GM19239 (cell line): ENCODE measurements around the gene CDC7.
A peak's percentile ranks its signal among the peaks of the same experiment; 100 is the strongest.
"Not testable (repeated sequence)": the region's sequence is repeated elsewhere in the genome, so short reads cannot be mapped to it uniquely, and the experiment has no call there.

ENCODE experiments used
- DNase-seq: peaks from one replicate; pipeline ENCODE4 v3.0.0; 2011; ENCODE audit warnings: low spot score; ENCODE audit not compliant: insufficient read length
- FAIRE-seq: peaks from 2 replicates; lab custom pipeline; 2011; peaks lifted over from hg19 to GRCh38; lab: Jason Lieb, UNC

The CDC7 gene

GRCh38 chr1:91500756-91501522 lies at the start of gene CDC7:
CDC7 (plus strand) TSS chr1:91500851; CDS start chr1:91501717, 866 bp downstream.
- peak; percentile 91 for FAIRE-seq
- peak; percentile 66 for DNase-seq

GRCh38 chr1:91454136-91454535 lies 46.5 kb upstream of the CDC7 start:
- FAIRE-seq (no peak), DNase-seq (no peak)

DNA sequence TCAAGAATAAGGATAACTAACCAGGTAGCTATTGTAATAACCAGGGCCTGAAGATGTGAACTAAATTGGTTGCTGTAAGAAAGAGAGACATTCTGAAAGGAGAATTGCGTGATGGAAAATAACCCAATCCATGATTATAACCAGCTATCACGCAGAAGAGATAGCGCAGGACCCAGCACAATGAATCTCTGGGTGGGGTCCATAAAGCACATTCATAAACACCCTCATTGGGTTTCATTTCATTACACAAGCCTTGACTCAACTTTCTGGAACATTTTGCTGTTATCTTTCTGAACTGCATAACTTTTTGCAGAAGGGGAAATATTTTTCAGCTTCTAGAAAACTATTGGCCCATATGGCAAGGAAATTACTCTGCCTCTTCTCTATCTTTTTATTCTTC lies 45.3 kb upstream of the CDC7 start:
- DNase-seq (no peak), FAIRE-seq (no peak)

DNA sequence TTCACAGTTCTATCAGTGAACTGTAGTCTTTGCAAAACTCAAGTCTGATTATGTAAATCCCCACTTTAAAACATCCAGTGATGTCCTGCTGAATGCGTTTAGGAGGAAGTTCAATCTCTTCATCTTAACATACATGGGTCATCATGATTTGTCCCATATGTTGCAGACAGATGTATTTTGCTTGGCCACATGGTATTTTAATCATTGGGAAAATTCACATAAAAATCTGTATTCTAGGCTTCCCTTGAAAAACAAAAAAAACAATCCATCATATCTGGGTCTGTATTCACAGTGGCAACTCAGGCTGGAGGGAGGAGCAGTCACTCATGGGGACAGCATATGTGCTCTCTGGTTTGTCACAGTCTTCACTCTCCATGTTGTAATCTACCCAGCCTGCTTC lies 44.8 kb upstream of the CDC7 start:
- no peak for FAIRE-seq
- no peak for DNase-seq

GRCh38 chr1:91465350-91465749 lies 35.3 kb upstream of the CDC7 start:
- not testable (repeated sequence) for FAIRE-seq, DNase-seq

GRCh38 chr1:91476533-91477217 lies 24.0 kb upstream of the CDC7 start:
- FAIRE-seq (no peak), DNase-seq (no peak)

DNA sequence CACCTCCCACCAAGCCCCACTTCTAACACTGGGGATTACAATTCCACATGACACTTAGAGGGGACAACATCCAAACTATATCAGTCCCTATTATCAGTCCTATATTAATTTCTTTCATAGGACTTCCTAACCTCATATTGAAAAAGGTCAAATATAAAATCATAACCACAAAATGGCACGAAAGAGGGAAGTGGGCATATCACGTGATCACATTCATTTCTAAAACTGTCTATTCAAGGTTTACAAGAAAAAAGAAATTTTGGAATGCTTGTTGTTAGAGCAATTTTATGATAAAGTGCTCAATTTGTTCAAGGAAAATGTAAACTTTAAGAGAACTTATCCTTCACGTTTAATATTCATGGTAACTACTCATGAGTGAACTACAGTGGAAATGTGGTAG lies 13.2 kb upstream of the CDC7 start:
- DNase-seq (no peak), FAIRE-seq (no peak)

DNA sequence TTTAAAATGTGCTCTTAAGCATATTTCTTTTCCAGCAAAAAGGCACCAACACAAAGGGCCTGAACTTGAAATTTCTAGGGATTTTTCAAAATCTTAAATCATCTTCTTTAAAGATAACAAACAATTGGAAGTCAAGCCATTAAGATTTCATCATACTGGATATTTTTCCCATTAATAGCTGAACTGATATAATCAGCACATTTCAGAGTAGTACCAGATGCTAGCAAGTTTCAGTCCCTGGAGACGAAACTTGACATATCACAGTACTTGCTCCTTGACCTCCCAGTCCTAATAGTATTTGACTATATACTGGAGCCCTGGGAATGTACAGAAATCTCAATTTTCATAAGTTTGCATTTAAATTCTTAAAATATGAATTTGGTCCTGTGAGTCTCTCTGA lies 10.2 kb upstream of the CDC7 start:
- DNase-seq (no peak), FAIRE-seq (no peak)

GRCh38 chr1:91498035-91498434 lies 2.6 kb upstream of the CDC7 start:
- no peak for FAIRE-seq
- no peak for DNase-seq

DNA sequence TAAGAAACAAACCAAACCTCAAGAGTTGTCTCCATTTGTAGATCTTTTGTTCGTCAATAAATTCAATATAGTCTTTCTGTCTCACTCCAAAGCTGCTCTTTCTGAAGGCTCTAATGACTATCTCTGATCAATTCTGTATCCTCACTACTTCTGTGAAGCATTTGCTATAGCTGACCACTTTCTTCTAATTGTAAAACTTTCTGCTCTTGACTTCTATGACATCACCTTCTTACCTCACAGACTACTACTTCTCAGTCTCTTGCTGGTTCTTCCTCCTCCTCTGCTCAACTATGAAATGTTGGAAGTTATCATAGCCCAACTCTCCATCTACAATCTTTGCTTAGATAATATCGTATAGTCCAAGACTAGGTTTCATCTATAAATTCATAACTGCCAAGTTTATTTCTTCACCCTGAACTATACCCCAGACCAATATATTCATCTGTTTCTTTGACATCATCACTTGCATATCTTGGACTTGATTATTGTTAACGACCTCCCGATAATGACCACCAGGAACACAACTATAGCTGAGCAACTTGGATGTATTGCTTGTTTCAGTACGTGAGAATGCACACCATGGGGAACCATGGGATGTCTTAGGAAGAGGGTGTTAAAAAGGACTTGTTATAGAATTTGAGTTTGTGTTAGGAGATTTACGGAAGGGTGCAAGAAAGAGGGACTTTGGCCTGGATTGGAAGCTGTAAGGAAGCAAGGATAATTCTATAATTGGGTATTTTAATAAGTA lies 2.0 kb upstream of the CDC7 start:
- no peak for FAIRE-seq

DNA sequence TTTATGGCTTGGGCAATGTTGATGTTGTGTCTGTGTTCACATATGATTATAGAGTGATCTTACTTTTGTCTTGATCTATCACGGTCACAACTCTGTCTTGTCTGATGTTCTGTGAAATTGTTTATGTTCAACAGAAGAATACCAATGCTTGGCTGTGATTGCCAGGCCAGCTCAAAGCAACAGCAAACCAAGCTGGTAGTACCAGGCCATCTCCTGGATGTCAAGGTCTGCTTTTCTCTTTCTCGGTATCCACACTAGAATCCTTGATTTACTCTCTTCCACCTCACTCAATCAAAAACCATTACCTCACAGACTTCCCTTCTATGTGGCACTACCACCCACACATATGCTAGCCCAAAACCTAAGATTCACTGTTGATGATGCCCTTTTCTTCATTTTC lies 1.3 kb upstream of the CDC7 start:
- DNase-seq (no peak), FAIRE-seq (no peak)

More for the DNA sequence above, 2.0 kb upstream of the CDC7 start:
- DNase-seq, result no peak

GRCh38 chr1:91499904-91500755 lies 521 bp upstream of the CDC7 start:
- FAIRE-seq, result peak; percentile 49
- DNase-seq, result no peak

GRCh38 chr1:91501523-91501851 lies 836 bp downstream of the CDC7 start:
- DNase-seq (no peak), FAIRE-seq (no peak)

DNA sequence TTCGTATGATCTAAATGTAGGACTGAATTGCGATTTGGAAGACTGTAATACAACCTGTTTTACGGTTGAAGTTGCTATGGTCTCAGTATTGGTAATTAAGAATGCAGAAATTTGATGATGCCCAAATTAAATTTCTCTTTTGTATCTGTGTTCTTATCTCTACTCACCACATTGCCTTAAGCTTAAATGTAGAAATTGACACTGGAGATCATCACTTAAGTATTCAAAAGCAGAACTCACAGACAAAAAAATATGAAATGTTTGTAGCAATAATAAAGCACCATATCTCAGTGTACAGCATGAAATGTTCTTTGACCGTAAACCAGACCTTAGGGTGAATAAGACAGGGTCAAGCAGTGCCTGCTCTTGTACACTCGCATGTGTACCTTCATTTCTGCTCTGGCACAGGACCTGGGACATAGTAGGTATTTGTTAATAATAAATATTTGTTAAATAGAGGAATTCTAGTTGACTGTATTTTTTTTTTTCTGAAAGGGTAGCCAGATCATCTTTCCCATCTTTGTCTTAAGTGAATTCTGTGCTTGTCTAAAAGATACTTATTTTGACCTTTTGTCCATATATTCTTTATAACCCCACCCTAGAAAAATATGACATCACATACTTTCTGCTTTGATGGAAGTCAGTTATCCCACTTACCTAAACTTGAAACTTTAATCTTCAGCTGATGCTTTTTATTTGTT lies 1.5 kb downstream of the CDC7 start:
- no peak for DNase-seq

GRCh38 chr1:91502672-91503184 lies 2.1 kb downstream of the CDC7 start:
- DNase-seq (no peak), FAIRE-seq (peak; percentile 72)

More for the DNA sequence above, 1.5 kb downstream of the CDC7 start:
- FAIRE-seq, result peak; percentile 35

DNA sequence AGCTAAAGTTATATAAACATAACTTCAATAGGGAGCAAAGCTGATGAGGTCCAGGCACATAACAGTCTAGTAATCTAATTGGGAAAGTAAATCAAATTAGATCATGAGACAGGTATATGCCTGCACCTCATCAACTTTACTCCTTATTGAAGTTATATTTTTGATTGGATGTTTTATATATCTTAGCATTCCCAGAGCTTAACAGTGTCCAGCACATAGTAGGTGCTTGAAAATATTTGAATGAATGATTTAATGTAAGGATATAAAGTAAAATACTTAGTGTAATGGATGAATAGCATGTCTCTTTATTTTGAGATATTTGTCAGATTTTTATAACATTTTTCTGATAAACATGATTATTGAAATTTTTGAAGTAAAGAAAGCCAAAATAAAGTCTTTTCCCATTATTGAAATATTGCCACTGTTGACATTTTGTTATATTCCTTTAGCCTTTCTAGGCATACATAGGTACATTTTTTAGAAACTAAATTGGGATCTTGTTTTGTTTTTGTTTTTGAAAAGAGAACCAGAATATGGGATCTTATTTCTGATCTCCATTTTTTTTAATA lies 2.8 kb downstream of the CDC7 start:
- FAIRE-seq (peak; percentile 45), DNase-seq (no peak)

DNA sequence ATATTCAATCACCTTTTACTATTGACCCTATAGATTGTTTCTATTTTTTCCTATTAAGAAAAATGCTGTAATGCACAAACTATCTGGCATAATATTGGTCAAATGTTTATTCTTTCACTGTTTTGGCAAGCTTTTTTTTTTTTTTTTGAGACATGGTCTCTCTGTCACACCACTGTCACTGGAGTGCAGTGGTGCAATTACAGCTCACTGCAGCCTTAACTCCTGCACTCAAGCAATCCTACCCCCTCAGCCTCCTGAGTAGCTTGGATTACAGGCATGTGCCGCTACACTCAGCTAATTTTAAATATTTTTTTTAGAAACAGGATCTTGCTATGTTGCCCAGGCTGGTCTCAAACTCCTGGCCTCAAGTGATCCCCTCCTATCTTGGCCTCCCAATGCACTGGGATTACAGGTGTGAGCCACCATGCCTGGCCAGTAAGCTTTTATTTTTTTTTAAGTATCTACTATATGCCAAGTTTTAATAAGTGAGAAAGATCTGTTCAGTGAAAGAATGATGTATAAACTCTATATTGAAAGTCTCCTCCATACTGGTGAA lies 3.4 kb downstream of the CDC7 start:
- FAIRE-seq (no peak), DNase-seq (no peak)

DNA sequence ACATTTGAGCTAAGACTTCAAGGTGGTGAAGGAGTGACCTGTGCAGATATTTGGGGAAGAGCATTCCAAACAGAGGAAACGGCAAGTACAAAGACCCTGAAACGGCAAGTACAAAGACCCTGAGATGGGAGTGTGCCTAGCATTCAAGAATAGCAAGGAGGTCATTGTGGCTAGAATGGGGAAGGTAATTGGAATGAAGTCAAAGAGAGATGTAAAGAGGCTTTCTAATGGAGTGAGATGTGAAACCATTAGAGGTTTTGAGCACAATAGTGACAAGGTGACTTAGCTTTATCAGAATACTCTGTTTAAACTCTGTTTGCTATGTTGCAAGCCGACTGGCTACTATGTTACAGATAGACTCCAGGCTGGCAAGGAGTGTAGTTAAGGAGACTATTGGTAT lies 4.4 kb downstream of the CDC7 start:
- DNase-seq (no peak), FAIRE-seq (no peak)

DNA sequence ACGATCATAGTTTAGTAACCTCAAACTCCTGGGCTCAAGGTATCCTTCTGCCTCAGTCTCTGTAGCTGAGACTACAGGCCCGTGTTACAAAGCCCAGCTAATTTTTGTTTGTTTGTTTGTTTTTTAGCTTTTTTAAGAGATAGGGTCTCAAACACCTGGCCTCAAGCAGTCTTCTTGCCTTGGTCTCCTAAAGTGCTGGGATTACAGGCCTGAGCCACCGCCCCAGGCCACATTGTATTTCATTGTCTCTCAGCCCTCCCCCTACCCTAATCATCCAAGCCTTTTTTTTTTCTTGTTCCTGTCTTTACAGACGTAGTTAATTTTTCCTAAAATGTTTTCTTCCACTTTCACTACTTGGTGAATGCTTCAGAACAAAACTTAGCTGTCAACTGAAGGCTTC lies 5.4 kb downstream of the CDC7 start:
- FAIRE-seq (no peak), DNase-seq (no peak)
